ENCODE results near the gene JMJD6.

JMJD6 gene

GRCh38 chr17:76697702-76698465, 28.5 kb downstream of the JMJD6 start:
- Histone ChIP-seq H3K4me1 (ENCODE audit: insufficient read depth, low read length, poor library complexity, severe bottlenecking) (no peaks in the 10 kb centered on the region), H2AFZ (ENCODE audit: low read length) (no peak overlapping the region), H3K9ac (ENCODE audit: low read depth, low read length, poor library complexity, severe bottlenecking) (no peak overlapping the region), H3K9me3 (ENCODE audit: insufficient read depth, low read depth, low read length) (no peaks in the 10 kb centered on the region), H4K20me1 (ENCODE audit: insufficient read depth, low read length, poor library complexity, severe bottlenecking) (no peaks in the 10 kb centered on the region), H3K4me2 (ENCODE audit: low read depth, low read length, poor library complexity, severe bottlenecking) (no peak overlapping the region), H3K9me2 (replicated peaks; ENCODE audit: low read depth, low read length) (no peaks in the 10 kb centered on the region), H3F3A (ENCODE audit: low read depth) (no peaks in the 10 kb centered on the region), H3K4me3 (ENCODE audit: low read length, poor library complexity, severe bottlenecking) (no peak overlapping the region), H3K27me3 (ENCODE audit: insufficient read depth, low read length, poor library complexity, severe bottlenecking) (no peaks in the 10 kb centered on the region), H3K36me3 (ENCODE audit: insufficient read depth, low read length) (no peaks in the 10 kb centered on the region), H3K79me2 (ENCODE audit: insufficient read depth, low read length) (no peaks in the 10 kb centered on the region)
- TF ChIP-seq CTCF (conservative IDR thresholded peaks at IDR 0.05; ENCODE audit: low read length): no peak

- H3K4me3 ChIP-seq (ENCODE audit: low read length, poor library complexity, severe bottlenecking): no peak overlapping the region
- TF ChIP-seq EZH2phosphoT487 (IDR thresholded peaks at IDR 0.05; ENCODE audit: borderline replicate concordance): no peak
- TF ChIP-seq CTCF (conservative IDR thresholded peaks at IDR 0.05; ENCODE audit: low read length): no peak
- no peaks in the 10 kb centered on the region for H3F3A ChIP-seq (ENCODE audit: low read depth)
- H4K20me1 ChIP-seq (ENCODE audit: insufficient read depth, low read length, poor library complexity, severe bottlenecking): no peaks in the 10 kb centered on the region
- H3K9me3 ChIP-seq (ENCODE audit: insufficient read depth, low read depth, low read length): no peaks in the 10 kb centered on the region
- no peaks in the 10 kb centered on the region for H3K27me3 ChIP-seq (ENCODE audit: insufficient read depth, low read length, poor library complexity, severe bottlenecking)
- no peak overlapping the region for H2AFZ ChIP-seq (ENCODE audit: low read length)
- H3K36me3 ChIP-seq (ENCODE audit: insufficient read depth, low read length): no peaks in the 10 kb centered on the region
- no peak overlapping the region for H3K9ac ChIP-seq (ENCODE audit: low read depth, low read length, poor library complexity, severe bottlenecking)
- no peaks in the 10 kb centered on the region for H3K4me1 ChIP-seq (ENCODE audit: insufficient read depth, low read length, poor library complexity, severe bottlenecking)
- H3K4me2 ChIP-seq (ENCODE audit: low read depth, low read length, poor library complexity, severe bottlenecking): no peak overlapping the region
- no peaks in the 10 kb centered on the region for H3K9me2 ChIP-seq (replicated peaks; ENCODE audit: low read depth, low read length)
- no peaks in the 10 kb centered on the region for H3K79me2 ChIP-seq (ENCODE audit: insufficient read depth, low read length)
These were observed 29.4 kb downstream of the JMJD6 start for GRCh38 chr17:76696763-76697701.

GRCh38 chr17:76695059-76695831, 31.2 kb downstream of the JMJD6 start:
- no peaks in the 10 kb centered on the region for H3K79me2 ChIP-seq (ENCODE audit: insufficient read depth, low read length)
- TF ChIP-seq EZH2phosphoT487 (IDR thresholded peaks at IDR 0.05; ENCODE audit: borderline replicate concordance) (no peak), CTCF (conservative IDR thresholded peaks at IDR 0.05; ENCODE audit: low read length) (no peak)
- no peaks in the 10 kb centered on the region for H3K9me3 ChIP-seq (ENCODE audit: insufficient read depth, low read depth, low read length)
- no peaks in the 10 kb centered on the region for H3K27me3 ChIP-seq (ENCODE audit: insufficient read depth, low read length, poor library complexity, severe bottlenecking)
- no peaks in the 10 kb centered on the region for H3F3A ChIP-seq (ENCODE audit: low read depth)
- no peaks in the 10 kb centered on the region for H3K36me3 ChIP-seq (ENCODE audit: insufficient read depth, low read length)
- H3K4me2 ChIP-seq (ENCODE audit: low read depth, low read length, poor library complexity, severe bottlenecking): no peak overlapping the region
- no peak overlapping the region for H3K9ac ChIP-seq (ENCODE audit: low read depth, low read length, poor library complexity, severe bottlenecking)
- H4K20me1 ChIP-seq (ENCODE audit: insufficient read depth, low read length, poor library complexity, severe bottlenecking): no peaks in the 10 kb centered on the region
- no peak overlapping the region for H2AFZ ChIP-seq (ENCODE audit: low read length)
- no peak overlapping the region for H3K4me3 ChIP-seq (ENCODE audit: low read length, poor library complexity, severe bottlenecking)
- no peaks in the 10 kb centered on the region for H3K9me2 ChIP-seq (replicated peaks; ENCODE audit: low read depth, low read length)
- no peaks in the 10 kb centered on the region for H3K4me1 ChIP-seq (ENCODE audit: insufficient read depth, low read length, poor library complexity, severe bottlenecking)

All from Loucy (cell line).